MG63 (cell line): ENCODE measurements around the gene PKIB. TPM values are rescaled to one million over a fixed set of nuclear protein-coding genes. Genes with fewer than 3 reads are reported as not detected.

Experiments
- DNase-seq: peaks from one replicate; pipeline ENCODE4 v3.0.0-alpha.2; 2020
- H3K27me3 ChIP-seq: fragments of 250-450 bp; sonication (Bioruptor Pico); 2 replicates; pipeline ENCODE4 v1.5.1; 2020; ENCODE audit warnings: mild to moderate bottlenecking, moderate library complexity
- H3K36me3 ChIP-seq: fragments of 250-450 bp; sonication (Bioruptor Pico); 2 replicates; pipeline ENCODE4 v1.5.1; 2020; ENCODE audit warnings: mild to moderate bottlenecking, moderate library complexity
- H3K4me3 ChIP-seq: fragments of 250-450 bp; sonication (Bioruptor Pico); 2 replicates; pipeline ENCODE4 v1.5.1; 2020; ENCODE audit warnings: mild to moderate bottlenecking, moderate library complexity
- H3K9me3 ChIP-seq: fragments of 250-450 bp; sonication (Bioruptor Pico); 2 replicates; pipeline ENCODE4 v1.5.1; 2020; ENCODE audit warnings: mild to moderate bottlenecking, moderate library complexity
- total RNA-seq: library from RNA; depleted of rRNA; stranded (reverse); fragments of >200 nt; shearing (Covaris generic); gene quantifications from 2 replicates; pipeline ENCODE4 v1.2.3, GENCODE V29; 2014; ENCODE audit warnings: low replicate concordance

The PKIB gene
- total RNA-seq, 1 experiment from 2014 or later, result not detected

DNA sequence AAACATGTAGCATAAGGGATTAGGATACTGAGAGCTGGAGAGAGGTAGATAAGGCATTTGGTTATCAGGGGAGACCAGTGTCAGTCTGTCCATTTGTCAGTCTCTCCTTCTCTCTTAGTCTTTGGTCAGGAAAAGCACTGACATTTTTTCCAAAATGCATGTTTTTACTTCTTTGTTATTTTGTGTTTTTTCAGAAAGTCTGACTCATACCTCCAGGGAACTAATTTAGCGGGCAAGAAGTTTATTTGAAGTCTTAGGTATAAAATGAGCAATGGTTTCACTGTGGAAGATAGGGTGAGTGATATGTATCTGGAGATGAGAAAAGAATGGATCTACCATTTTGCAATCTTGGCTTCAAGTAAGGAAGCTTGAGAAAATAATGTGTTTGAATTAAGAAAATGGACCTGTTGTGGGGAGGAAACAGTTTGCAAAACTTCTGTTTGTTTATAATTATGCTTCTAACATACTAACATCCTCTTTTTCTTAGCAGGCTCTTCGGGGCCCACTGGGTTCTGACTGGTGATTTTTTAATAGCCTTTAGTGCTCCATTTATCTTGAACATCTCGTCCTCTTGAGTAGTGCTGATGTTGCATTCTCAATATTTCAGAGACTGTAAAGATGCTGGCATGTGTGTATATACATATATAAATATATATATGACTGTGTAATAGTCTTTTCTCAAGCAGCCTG is 102.4 kb downstream of the PKIB start:
- DNase-seq, result no peak
- H3K36me3 ChIP-seq, result no peaks in the 10 kb centered on the region
- no peak overlapping the region for H3K4me3 ChIP-seq

DNA sequence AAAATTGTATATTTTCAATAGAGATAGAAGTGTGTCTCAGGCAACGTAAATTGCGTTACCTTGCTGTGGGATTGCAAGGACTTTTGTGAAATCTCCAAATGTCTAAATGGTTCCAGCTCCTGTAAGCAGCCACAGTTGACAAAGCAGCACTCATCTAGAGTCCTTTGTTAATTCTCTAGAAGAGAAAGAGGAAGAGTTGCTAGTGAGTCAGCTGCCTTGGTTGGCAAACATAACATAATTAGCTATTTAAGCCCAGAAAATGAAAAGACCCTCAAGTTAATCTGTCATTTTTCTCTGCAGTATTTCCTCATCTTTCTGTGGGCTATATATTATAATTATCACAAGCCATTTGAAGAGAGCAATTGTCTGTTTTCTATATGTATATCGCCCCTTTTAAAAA is 102.9 kb downstream of the PKIB start:
- Histone ChIP-seq H3K36me3 (no peaks in the 10 kb centered on the region), H3K4me3 (no peak overlapping the region), H3K27me3 (peaks cover under 1% of the 10 kb centered on the region; the same call in 1 of the 2 replicates), H3K9me3 (no peaks in the 10 kb centered on the region)
- DNase-seq, result no peak

More for the DNA sequence above, 102.4 kb downstream of the PKIB start:
- no peaks in the 10 kb centered on the region for H3K9me3 ChIP-seq
- H3K27me3 ChIP-seq, result peaks cover 3% of the 10 kb centered on the region; the same call in 1 of the 2 replicates

DNA sequence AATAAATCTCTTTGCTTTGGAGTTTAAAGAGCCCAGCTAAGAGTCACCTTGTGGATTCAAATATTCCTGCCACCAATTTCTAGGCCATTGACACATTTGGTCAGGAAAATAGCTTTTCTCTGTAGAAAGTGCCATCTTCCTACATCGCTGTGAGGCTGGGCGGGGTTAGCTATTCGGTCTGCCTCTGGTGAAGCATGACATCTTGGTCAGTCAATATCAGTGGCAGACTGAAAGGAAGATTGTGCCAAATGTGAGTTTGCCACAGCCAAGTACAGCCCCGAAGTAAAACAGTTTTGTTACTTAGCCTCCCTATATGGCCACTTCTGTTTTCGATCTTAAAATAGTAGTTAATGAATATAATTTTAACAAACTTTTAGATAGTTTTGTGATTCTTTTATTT is 103.9 kb downstream of the PKIB start:
- Histone ChIP-seq H3K9me3 (no peaks in the 10 kb centered on the region), H3K36me3 (no peaks in the 10 kb centered on the region), H3K27me3 (no peaks in the 10 kb centered on the region), H3K4me3 (no peak overlapping the region)
- DNase-seq, result no peak

DNA sequence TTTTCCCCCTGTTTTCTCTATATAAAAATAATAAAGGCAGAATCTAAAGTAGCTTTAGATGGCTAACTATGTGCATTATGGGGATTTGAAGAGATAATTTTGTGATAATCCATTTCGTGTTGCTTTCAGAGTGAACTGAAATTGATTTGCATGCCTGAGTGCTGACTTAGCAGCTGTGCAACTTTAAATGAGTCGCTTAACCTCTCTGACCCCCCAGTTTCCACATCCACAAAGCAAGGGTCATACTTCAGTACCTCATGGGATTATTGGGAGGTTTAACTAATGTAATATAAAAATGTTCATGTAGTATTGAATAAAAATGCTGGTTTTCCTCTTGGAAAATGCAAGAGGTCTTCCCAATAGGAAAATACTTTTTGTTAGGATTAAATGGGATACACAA is 105.5 kb downstream of the PKIB start:
- no peak for DNase-seq
- no peaks in the 10 kb centered on the region for H3K9me3 ChIP-seq
- no peak overlapping the region for H3K4me3 ChIP-seq
- no peaks in the 10 kb centered on the region for H3K36me3 ChIP-seq
- no peaks in the 10 kb centered on the region for H3K27me3 ChIP-seq

DNA sequence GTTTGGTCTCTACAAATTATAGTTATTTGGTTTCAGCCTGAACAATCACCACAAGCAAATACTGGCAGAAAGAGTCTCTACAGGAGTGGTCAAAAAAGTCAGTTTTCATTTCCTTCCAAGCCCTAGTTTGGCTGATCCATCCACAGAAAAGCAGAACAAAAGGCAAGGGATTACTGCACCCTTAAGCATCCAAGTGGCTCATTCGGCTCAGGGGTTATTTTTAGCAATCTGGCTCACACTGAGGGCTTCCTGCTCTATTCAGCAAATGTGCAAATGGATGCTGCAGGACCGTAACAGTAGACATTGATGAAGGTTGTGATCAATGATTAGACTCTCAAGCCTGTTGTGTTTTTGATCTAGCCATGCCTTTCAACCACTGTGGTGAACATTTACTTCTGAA is 107.1 kb downstream of the PKIB start:
- Histone ChIP-seq H3K36me3 (no peaks in the 10 kb centered on the region), H3K4me3 (no peak overlapping the region), H3K9me3 (no peaks in the 10 kb centered on the region), H3K27me3 (no peaks in the 10 kb centered on the region)
- no peak for DNase-seq

DNA sequence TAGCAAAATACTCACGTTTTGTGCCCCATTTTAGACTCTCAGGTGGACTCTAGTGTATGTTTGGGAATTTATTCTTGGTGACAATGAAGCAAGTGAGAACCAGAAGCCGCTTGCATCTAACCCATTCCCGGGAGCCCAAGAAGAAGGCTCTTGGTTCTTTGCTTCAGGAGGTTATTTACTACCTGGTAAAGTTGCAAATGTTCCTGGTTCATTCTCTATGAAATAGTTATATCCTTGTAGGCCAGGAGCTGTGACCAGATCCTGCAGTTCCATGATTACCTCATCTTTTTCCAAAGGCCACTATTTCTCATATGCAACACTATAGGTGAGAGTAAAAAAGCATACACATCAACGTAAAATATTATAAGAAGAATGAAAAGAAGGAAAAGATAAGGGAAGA is 108.4 kb downstream of the PKIB start:
- no peaks in the 10 kb centered on the region for H3K36me3 ChIP-seq
- no peak for DNase-seq
- H3K27me3 ChIP-seq, result no peaks in the 10 kb centered on the region
- no peak overlapping the region for H3K4me3 ChIP-seq
- H3K9me3 ChIP-seq, result no peaks in the 10 kb centered on the region

DNA sequence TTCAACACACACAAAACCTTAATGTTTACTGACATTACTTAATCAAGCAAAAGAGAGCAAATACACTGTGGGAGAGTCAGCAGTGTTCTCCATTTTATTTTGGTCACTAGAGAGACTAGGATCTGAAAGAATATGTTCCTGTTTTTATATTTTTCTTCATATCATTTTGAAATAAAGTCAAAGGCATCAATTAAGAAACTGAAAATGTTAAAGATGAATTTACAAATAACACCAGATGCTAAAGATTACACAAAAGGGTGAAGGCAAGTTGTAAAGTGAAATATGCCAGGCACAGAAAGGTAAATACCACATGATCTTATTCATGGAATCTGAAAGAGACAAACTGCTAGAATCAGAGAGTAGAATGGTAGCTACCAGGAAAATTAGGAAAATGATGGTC is 109.0 kb downstream of the PKIB start:
- no peaks in the 10 kb centered on the region for H3K27me3 ChIP-seq
- H3K36me3 ChIP-seq, result no peaks in the 10 kb centered on the region
- no peaks in the 10 kb centered on the region for H3K9me3 ChIP-seq
- DNase-seq, result no peak
- H3K4me3 ChIP-seq, result no peak overlapping the region

DNA sequence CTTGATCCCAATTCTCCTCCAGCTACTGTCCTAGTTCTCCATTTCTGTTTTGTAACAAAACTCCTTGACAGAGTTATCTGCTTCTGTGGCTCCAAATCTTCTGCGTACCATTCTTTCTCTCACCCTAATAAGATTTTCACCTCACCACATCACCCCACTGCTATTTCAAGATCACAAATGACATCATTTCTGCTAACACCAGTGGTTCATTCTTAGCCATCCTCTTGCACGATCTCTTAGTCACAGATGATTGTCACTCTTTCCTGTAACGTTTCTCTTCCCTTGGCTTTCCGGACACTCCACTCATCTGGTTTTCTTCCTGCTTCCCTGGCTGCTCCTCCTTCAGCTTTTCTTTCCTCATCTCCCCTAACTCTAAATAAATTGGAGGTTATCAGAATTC is 112.5 kb downstream of the PKIB start:
- no peak for DNase-seq
- 0 out of 2 replicates have a peak, but pooled peaks cover 3% of the 10 kb centered on the region for H3K27me3 ChIP-seq

DNA sequence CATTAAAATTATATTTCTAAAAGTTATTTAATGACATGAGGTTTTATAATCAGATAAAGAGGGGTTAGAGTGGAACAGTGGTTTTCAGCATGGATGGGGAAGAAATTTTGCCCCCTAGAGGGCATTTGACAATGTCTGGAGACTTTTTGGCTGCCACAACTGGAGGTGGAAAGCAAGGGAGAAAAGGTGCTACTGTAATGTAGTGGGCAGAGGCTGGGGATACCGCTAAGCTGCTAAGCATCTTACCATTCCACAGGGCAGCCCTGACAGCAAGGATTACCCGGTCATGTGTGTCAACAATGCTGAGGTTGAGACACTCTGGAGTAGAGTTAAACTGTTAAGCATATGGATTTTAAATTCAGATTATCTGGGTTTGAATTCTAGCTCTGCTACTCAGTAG is 116.4 kb downstream of the PKIB start:
- no peaks in the 10 kb centered on the region for H3K9me3 ChIP-seq
- no peak overlapping the region for H3K4me3 ChIP-seq
- DNase-seq, result no peak
- 0 out of 2 replicates have a peak, but pooled peaks cover 3% of the 10 kb centered on the region for H3K27me3 ChIP-seq
- no peaks in the 10 kb centered on the region for H3K36me3 ChIP-seq

More for the DNA sequence above, 112.5 kb downstream of the PKIB start:
- H3K36me3 ChIP-seq, result no peaks in the 10 kb centered on the region
- no peak overlapping the region for H3K4me3 ChIP-seq
- no peaks in the 10 kb centered on the region for H3K9me3 ChIP-seq

DNA sequence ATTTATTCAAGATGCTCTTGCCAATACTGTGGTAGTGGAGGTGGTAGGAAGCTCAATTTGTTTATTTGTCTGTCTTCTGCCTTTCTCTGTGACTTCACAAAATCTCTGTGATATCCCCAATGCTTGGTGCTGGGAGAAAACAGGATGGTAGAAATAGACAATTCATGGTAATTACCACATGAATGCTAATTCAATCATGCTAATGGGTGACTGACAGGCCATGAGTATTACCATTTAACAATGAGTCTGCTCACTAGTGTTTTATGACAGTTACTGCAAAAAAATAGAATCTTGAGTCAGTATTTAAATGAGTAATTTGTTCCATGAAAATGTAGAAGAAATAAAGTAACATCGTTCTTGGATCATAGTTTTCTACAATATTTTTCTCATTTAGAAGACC is 117.0 kb downstream of the PKIB start:
- no peaks in the 10 kb centered on the region for H3K36me3 ChIP-seq
- H3K9me3 ChIP-seq, result no peaks in the 10 kb centered on the region
- no peak for DNase-seq
- H3K4me3 ChIP-seq, result no peak overlapping the region
- H3K27me3 ChIP-seq, result 0 out of 2 replicates have a peak, but pooled peaks cover 5% of the 10 kb centered on the region

DNA sequence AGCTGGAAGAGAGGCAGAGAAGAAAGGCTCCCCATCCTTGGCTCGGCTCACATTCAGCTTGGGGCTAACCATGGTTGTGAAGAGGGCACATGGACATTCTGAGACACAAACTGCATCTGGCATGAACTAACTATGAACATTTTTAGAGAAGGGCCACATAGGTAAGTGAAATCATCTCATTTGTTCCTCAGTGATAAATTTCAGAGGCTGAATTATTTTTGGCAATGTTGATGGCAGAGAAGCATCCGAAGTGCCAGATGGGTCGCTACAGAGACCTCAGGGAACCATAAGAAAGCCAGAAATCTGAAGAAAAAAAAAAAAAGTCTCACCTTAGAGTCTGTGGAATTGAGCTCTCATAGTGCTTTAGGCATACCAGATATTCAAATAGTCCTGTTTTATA is 120.1 kb downstream of the PKIB start:
- no peak for DNase-seq
- no peaks in the 10 kb centered on the region for H3K9me3 ChIP-seq
- H3K4me3 ChIP-seq, result no peak overlapping the region
- H3K27me3 ChIP-seq, result peaks cover 5% of the 10 kb centered on the region; the same call in 1 of the 2 replicates
- H3K36me3 ChIP-seq, result no peaks in the 10 kb centered on the region

DNA sequence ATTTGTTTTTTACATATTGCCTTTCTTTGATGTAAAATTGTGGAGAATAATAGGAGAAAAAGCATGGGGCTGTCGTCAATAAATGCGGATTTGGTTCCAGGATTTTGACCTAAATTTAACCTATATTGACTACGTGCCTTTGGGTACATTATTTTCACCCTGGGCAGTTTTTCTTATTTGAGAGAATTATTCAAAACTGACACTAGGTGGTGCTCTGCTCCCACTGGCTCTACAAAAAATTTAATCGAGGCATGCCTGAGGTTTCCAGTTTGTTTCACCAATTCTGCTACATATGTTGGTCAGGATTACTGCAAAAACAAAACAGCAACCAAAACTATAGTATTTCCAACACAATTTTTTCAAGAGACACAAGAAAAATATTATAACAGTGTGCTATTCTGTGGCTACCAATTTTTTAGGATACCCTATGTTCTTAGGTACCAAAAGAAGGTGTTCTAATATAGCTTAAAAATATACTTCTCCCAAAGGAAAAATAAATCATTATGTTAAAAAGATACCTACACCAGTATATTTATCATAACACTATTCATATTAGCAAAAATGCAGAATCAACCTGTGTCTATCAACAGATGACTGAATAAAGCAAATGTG is 120.7 kb downstream of the PKIB start:
- H3K4me3 ChIP-seq, result no peak overlapping the region
- no peak for DNase-seq
- no peaks in the 10 kb centered on the region for H3K9me3 ChIP-seq
- peaks cover 5% of the 10 kb centered on the region; the same call in 1 of the 2 replicates for H3K27me3 ChIP-seq
- H3K36me3 ChIP-seq, result no peaks in the 10 kb centered on the region

DNA sequence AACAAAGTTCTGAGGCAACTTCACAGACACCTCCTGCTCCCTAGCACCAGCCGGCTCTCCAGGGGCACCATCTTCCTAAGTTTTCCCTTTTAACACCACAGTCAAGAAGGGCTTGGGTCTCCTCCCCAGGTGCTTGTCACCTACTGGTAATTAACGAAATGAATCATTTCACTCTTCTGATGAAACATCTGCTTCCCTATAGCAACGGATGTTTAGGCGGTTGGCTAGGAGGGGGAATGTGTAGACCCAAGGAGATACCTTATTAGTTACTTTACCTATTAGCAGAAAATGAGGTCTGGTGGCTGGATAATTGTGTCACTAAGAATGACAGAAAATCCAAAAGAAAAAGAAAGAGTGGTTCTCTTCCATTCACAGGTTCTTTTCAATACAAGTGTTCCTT is 123.1 kb downstream of the PKIB start:
- H3K36me3 ChIP-seq, result no peaks in the 10 kb centered on the region
- DNase-seq, result no peak
- no peaks in the 10 kb centered on the region for H3K9me3 ChIP-seq
- peaks cover 2% of the 10 kb centered on the region; the same call in 1 of the 2 replicates for H3K27me3 ChIP-seq
- no peak overlapping the region for H3K4me3 ChIP-seq

DNA sequence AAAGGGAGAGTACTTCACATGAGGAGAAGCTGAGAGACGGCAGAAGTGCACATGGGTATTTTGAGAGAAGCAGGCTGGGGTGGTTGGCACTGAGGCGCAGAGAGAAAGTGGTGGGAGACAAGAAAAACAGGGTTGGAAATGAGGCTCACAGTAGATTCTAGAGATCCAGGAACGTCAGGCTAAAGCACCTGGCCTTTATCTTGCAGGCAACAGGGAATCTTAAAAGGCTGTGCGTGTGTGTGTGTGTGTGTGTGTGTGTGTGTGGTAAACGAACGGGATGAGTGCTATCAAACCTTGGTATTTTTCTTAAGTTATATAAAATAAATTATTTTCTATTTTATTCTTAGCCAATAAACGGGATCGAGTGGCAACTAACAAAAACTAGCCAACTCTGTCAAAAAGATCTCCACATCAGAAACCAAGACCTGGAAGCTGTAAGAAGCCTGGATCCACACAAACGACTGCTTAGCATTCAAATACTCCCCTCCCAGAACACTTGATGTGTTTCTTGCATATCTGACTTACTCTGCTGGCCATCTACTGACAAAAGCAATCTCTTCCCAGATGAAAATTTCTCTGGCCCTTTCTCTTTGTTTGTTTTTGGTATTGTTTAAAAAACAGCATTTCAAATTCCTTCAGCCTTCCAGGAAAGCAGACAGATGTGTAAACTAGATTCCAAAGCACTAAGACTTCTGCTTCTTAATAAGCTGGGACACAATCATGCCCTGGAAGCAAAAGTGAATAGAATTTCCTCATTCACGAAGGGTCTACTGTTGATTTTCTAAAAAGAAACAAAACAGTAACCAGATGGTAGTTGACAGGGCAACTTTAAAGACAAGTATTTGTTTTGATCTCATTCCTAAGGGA is 124.6 kb downstream of the PKIB start:
- Histone ChIP-seq H3K9me3 (no peaks in the 10 kb centered on the region), H3K27me3 (peaks cover 2% of the 10 kb centered on the region; the same call in 1 of the 2 replicates), H3K4me3 (no peak overlapping the region), H3K36me3 (no peaks in the 10 kb centered on the region)
- DNase-seq, result no peak

DNA sequence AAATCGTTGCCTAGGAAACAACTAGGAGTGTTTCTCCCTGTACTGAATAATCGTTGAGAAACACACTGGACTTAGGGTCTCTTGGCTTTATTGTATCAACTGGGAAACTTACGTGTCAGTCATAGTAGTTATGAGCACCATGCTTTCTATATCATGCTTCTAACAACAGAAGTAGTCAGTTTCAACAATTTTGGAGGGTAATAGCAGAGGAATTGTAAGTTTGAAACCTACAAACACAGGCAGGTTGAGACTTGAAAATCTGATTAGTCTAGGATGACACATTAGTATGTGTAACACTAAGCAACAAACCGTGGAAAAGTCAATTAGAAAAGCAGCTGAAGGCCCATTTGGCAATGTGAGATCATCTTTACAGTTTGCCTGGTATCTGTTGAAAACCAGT is 125.4 kb downstream of the PKIB start:
- no peaks in the 10 kb centered on the region for H3K9me3 ChIP-seq
- H3K36me3 ChIP-seq, result no peaks in the 10 kb centered on the region
- no peak overlapping the region for H3K4me3 ChIP-seq
- H3K27me3 ChIP-seq, result peaks cover 2% of the 10 kb centered on the region; the same call in 1 of the 2 replicates
- no peak for DNase-seq

DNA sequence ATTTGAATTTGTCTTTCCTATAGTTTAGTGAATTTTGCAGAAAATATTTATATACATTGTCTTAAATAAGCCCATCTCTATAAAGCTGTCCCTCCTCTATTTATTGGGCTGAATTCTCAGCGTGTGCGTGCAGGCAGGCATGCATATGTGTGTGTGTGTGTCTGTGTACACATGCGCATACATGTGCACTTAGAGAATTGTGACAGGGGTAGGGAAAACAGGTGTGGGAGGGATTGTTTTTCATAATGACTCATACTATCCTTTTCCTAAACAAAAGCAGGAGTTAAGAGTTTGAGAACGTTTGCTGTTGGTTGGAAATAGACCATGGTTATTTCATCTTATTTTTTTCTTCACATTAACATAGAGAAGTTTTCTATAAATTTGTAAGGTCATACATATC is 126.0 kb downstream of the PKIB start:
- Histone ChIP-seq H3K4me3 (no peak overlapping the region), H3K9me3 (no peaks in the 10 kb centered on the region), H3K36me3 (no peaks in the 10 kb centered on the region), H3K27me3 (peaks cover 2% of the 10 kb centered on the region; the same call in 1 of the 2 replicates)
- no peak for DNase-seq

DNA sequence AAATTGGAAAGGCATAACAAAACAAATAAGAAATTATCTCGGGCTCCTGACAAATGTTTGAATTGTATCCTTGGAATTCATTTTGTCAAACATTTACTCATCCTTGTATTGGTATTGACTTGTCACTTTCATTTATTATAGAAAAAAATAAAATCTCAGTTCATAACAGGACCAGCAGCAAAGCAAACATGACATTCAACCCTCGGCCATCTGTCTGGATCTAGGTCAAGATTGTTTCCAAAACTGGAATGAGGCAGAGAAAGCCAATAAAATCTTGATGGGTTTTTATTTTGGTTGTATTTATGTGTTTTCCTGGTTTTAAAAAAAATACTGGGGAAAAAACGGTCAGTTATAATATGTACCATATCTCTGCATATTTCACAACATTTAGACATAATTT is 126.4 kb downstream of the PKIB start:
- Histone ChIP-seq H3K4me3 (no peak overlapping the region), H3K27me3 (peaks cover 2% of the 10 kb centered on the region; the same call in 1 of the 2 replicates), H3K36me3 (no peaks in the 10 kb centered on the region), H3K9me3 (no peaks in the 10 kb centered on the region)
- DNase-seq, result no peak
